Thyroid gland (tissue), 4 donors: ENCODE measurements around the gene CFAP126. TPM values are rescaled to one million over a fixed set of nuclear protein-coding genes. Genes with fewer than 3 reads are reported as not detected.

Source experiments
- DNase-seq, 2 donors: peaks; one replicate each; pipeline ENCODE4 v3.0.0-alpha.2; 2019
- H3K27ac ChIP-seq, 3 donors: fragments of 200-600 bp; sonication (generic); 1 replicate in 2 of 3; 2 replicates in 1 of 3; pipeline ENCODE4 v1.5.1; 2016 to 2019; ENCODE audit warnings: mild to moderate bottlenecking in 1 of 3, moderate library complexity in 1 of 3
- H3K27me3 ChIP-seq: fragments of 200-600 bp; sonication (generic); one replicate; pipeline ENCODE4 v1.5.1; 2019
- H3K36me3 ChIP-seq, 2 donors: fragments of 200-600 bp; sonication (generic); one replicate each; pipeline ENCODE4 v1.5.1; 2016 to 2019
- H3K4me1 ChIP-seq, 2 donors: fragments of 200-600 bp; sonication (generic); one replicate each; pipeline ENCODE4 v1.5.1; 2017 to 2019
- H3K4me3 ChIP-seq, 3 donors: fragments of 200-600 bp; sonication (generic); replicated peaks in 1 of 3; 1 replicate in 2 of 3; 2 replicates in 1 of 3; pipeline ENCODE4 v1.5.1; 2016; ENCODE audit warnings: mild to moderate bottlenecking in 1 of 3
- H3K9me3 ChIP-seq: fragments of 200-600 bp; sonication (generic); one replicate; pipeline ENCODE4 v1.5.1; 2017
- POLR2A ChIP-seq, 2 donors: fragments of 450-650 bp; IDR thresholded peaks; one replicate each; pipeline ENCODE4 v1.6.1; 2017; ENCODE audit warnings: antibody characterized with exemption in 2 of 2, mild to moderate bottlenecking in 2 of 2, moderate library complexity in 1 of 2
- WGBS, 2 donors: methylation state at CpG; one replicate each; pipeline ENCODE4 v1.1.5; 2017; 5-methylcytosine and 5-hydroxymethylcytosine counted together
- intact Hi-C: fragments of 100-400 bp; cut with DNase I; formaldehyde crosslinking; loops from one replicate; pipeline ENCODE4 v1.15.1; 2023
- total RNA-seq, 4 donors: library from RNA; depleted of rRNA; stranded (reverse); fragments of >200 nt; gene quantifications; one replicate each; pipeline ENCODE4 v1.2.3, GENCODE V29; 2016
- TF ChIP-seq, protein P1 (sequence below), 6 experiments: fragments of 200-600 bp in 3 of 6; fragments of 450-650 bp in 3 of 6; sonication (generic) in 3 of 6; IDR thresholded peaks; one replicate each; pipeline ENCODE4 v1.5.1; 2016 to 2019; ENCODE audit warnings: antibody characterized with exemption in 6 of 6, mild to moderate bottlenecking in 2 of 6, inconsistent platforms in 1 of 6, moderate library complexity in 1 of 6

The CFAP126 gene
- total RNA-seq, 4 donors from 2014 or later = not detected

DNA sequence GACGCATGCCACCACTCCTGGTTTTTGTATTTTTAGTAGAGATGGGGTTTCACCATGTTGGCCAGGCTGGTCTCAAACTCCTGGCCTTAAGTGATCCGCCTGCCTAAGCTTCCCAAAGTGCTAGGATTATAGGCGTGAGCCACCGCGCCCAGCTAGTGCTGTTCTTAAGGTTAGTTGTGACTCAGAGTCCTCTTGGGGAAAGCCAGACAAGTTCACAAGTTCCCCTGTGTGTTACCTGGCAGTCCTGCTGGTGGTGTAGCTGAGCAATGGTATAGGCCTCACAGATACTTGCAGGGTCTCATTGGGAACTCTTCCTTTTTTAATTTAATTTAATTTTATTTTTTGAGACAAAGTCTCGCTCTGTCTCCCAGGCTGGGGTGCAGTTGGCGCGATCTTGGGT, 10.6 kb downstream of the CFAP126 start:
- Histone ChIP-seq H3K9me3 (no peaks in the 10 kb centered on the region), H3K4me1 (no peaks in the 10 kb centered on the region), H3K36me3 (no peaks in the 10 kb centered on the region), H3K27ac (no peak overlapping the region), H3K4me3 (no peak overlapping the region), H3K27me3 (no peaks in the 10 kb centered on the region)
- WGBS, 2 donors = 92 to 96% methylated on average over 8 of the region's 8 CpGs
- no peak for TF ChIP-seq POLR2A (IDR thresholded peaks at IDR 0.05)
- TF ChIP-seq, protein P1, sequence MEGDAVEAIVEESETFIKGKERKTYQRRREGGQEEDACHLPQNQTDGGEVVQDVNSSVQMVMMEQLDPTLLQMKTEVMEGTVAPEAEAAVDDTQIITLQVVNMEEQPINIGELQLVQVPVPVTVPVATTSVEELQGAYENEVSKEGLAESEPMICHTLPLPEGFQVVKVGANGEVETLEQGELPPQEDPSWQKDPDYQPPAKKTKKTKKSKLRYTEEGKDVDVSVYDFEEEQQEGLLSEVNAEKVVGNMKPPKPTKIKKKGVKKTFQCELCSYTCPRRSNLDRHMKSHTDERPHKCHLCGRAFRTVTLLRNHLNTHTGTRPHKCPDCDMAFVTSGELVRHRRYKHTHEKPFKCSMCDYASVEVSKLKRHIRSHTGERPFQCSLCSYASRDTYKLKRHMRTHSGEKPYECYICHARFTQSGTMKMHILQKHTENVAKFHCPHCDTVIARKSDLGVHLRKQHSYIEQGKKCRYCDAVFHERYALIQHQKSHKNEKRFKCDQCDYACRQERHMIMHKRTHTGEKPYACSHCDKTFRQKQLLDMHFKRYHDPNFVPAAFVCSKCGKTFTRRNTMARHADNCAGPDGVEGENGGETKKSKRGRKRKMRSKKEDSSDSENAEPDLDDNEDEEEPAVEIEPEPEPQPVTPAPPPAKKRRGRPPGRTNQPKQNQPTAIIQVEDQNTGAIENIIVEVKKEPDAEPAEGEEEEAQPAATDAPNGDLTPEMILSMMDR (IDR thresholded peaks at IDR 0.05) = no peak
- DNase-seq = no peak
- intact Hi-C loops = no loop called here

DNA sequence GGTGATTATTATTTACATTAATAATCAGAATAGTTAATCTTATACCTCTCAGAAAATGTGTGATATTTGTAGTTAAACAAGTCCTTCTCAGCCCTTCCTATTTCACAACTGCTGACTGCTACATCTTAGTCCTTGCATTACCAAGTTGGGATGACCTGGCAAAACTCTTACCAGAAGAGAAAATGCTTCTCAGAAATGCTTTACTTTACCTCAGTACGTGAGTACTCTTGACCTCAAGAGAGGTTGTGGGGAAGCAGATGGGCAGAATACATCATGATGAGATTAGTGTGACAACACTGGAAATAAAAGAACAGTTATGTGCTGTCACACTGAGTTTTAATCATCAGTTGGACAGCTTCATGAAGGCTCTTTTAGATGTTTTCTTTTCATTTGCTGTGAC, 16.2 kb downstream of the CFAP126 start:
- H3K27me3 ChIP-seq = no peaks in the 10 kb centered on the region
- H3K4me3 ChIP-seq = no peak overlapping the region
- no peaks in the 10 kb centered on the region for H3K36me3 ChIP-seq
- intact Hi-C loops = no loop called here
- no peak for DNase-seq
- H3K4me1 ChIP-seq = peaks cover 0 to 4% of the 10 kb centered on the region in 2 donors
- TF ChIP-seq, protein P1 (IDR thresholded peaks at IDR 0.05) = no peak
- TF ChIP-seq POLR2A (IDR thresholded peaks at IDR 0.05) = no peak
- no peak overlapping the region for H3K27ac ChIP-seq
- WGBS, 2 donors = 53 to 74% methylated on average over 1 of the region's 1 CpG
- no peaks in the 10 kb centered on the region for H3K9me3 ChIP-seq

DNA sequence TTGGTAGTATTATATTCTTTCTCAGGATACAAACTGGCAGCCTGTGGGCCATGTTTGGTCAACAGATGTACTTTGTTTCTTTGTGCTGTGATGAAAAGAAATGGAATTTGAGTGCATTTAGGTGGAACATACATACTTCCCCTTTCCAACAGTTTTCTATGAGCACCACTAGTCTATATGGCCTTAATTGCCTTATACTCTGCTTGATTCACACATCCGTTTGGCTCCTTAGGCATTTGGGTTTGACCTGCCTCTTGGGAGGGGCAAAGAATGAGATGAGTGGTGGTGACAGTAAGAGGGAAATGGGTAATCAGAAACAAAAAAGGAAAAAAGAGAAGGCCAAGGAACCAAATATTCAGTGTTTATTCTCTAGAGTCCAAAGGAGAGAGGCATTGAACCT, 17.0 kb downstream of the CFAP126 start:
- Histone ChIP-seq H3K27me3 (no peaks in the 10 kb centered on the region), H3K27ac (no peak overlapping the region), H3K9me3 (no peaks in the 10 kb centered on the region), H3K36me3 (no peaks in the 10 kb centered on the region), H3K4me1 (peaks cover 0 to 4% of the 10 kb centered on the region in 2 donors), H3K4me3 (no peak overlapping the region)
- TF ChIP-seq, protein P1 (IDR thresholded peaks at IDR 0.05) = no peak
- no peak for TF ChIP-seq POLR2A (IDR thresholded peaks at IDR 0.05)
- WGBS, 2 donors = 86 to 95% methylated on average over 1 of the region's 1 CpG
- intact Hi-C loops = no loop called here
- DNase-seq = no peak

DNA sequence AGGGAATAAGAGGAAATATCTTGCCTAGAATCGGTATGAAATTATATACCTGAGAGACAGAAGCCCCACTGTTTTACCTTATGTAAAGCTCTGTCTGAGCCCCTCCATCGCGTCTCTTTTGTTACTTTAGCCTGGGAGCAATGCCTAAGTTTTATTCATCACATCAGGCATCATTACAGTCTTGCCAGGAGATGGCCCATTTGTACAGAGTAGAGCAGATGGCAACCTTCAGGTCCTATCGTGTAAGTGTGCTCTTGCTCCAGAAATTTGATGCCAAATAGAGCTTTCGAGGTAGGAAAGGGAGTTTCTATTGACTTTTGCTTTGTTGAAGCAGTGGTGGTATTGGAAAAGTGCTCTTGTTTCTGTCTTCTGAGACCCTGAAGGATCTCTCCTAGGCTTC, 24.9 kb downstream of the CFAP126 start:
- no peak overlapping the region for H3K27ac ChIP-seq
- H3K9me3 ChIP-seq = no peaks in the 10 kb centered on the region
- 91 to 96% methylated on average over 5 of the region's 5 CpGs for WGBS, 2 donors
- TF ChIP-seq, protein P1 (IDR thresholded peaks at IDR 0.05) = no peak
- no peak for TF ChIP-seq POLR2A (IDR thresholded peaks at IDR 0.05)
- intact Hi-C loops = no loop called here
- H3K36me3 ChIP-seq = peaks cover 13 to 16% of the 10 kb centered on the region in 2 donors
- no peak for DNase-seq
- no peaks in the 10 kb centered on the region for H3K4me1 ChIP-seq
- no peaks in the 10 kb centered on the region for H3K27me3 ChIP-seq
- no peak overlapping the region for H3K4me3 ChIP-seq

DNA sequence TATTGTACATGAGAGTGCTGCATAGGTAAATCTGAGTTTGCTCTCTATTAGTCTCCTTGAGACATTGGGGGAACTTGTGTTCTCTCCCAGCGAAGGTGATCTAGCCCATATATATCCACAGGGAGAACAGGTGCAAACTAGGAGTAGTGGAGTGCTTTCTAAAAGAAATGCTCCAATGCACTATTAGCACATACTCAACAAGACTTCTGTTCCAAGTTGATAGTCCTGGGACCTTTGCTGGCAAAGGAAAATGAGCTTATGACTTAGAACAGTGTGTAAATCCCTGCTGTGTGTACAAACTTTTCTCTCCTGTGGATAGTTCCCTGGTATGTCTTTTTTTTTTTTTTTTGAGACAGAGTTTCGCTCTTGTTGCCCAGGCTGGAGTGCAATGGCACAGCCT, 25.5 kb downstream of the CFAP126 start:
- no peak overlapping the region for H3K27ac ChIP-seq
- H3K27me3 ChIP-seq = no peaks in the 10 kb centered on the region
- H3K36me3 ChIP-seq = peaks cover 13 to 16% of the 10 kb centered on the region in 2 donors
- intact Hi-C loops = no loop called here
- 81 to 88% methylated on average over 2 of the region's 2 CpGs for WGBS, 2 donors
- TF ChIP-seq POLR2A (IDR thresholded peaks at IDR 0.05) = no peak
- TF ChIP-seq, protein P1 (IDR thresholded peaks at IDR 0.05) = no peak
- no peak overlapping the region for H3K4me3 ChIP-seq
- no peaks in the 10 kb centered on the region for H3K4me1 ChIP-seq
- DNase-seq = peak in 1 of 2 donors; percentile 5
- H3K9me3 ChIP-seq = no peaks in the 10 kb centered on the region
